NCI-H2171 treated with DMSO at 0.1 percent for 48 hours (cell line): ENCODE data around the gene AGO1.

ENCODE experiments used
- DNase-seq: peaks from one replicate; lab custom pipeline; 2025; lab: John Stamatoyannopoulos, UW

The AGO1 gene

DNA sequence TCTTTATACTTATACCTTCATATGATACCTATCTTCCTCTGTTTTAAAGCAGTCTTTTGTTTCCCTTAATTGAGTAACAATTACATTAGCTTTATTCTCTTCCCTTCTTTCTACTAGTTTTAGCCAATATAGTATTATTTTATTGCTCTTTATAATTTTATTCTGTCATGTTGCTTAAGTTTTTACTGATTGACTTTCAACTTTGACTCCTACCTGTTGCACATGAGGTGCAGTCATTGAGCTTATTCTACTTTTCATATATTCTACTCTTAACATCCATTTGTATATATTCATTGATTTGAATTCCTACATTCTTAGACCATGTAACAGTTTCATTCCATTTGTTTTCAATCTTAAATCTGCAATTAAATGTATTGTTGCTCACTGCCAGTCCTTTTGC lies 97.1 kb downstream of the AGO1 start:
- no peak for DNase-seq
